Measurements from ENCODE around the gene NRROS.

GRCh38 chr3:196617256-196617655 lies 22.2 kb upstream of the NRROS start:
- TF ChIP-seq CEBPB (IDR thresholded peaks at IDR 0.05; ENCODE audit: low read depth, low read length) = no peak
- no peak for TF ChIP-seq CTCF (conservative IDR thresholded peaks at IDR 0.05; ENCODE audit: low read depth, low read length)
- no peak for TF ChIP-seq RFX5 (IDR thresholded peaks at IDR 0.05; ENCODE audit: low read depth, low read length)
- TF ChIP-seq POLR2A (IDR thresholded peaks at IDR 0.05; ENCODE audit: low read depth, low read length) = no peak
- TF ChIP-seq NFE2L2 (IDR thresholded peaks at IDR 0.05; ENCODE audit: low read depth, low read length) = no peak
- TF ChIP-seq USF2 (IDR thresholded peaks at IDR 0.05; ENCODE audit: low read depth, low read length) = no peak
- no peak for TF ChIP-seq MAZ (IDR thresholded peaks at IDR 0.05; ENCODE audit: borderline replicate concordance, low read depth, low read length)
- no peak for TF ChIP-seq MAFK (IDR thresholded peaks at IDR 0.05; ENCODE audit: low read depth, low read length)
- TF ChIP-seq MXI1 (IDR thresholded peaks at IDR 0.05; ENCODE audit: borderline replicate concordance, low read depth, low read length) = no peak
- no peak for TF ChIP-seq ELK1 (IDR thresholded peaks at IDR 0.05; ENCODE audit: borderline replicate concordance, low read depth, low read length)

Data from IMR-90 (cell line).